MCF 10A (cell line): Measurements from ENCODE around the gene GREB1L. TPM values are rescaled to one million over a fixed set of nuclear protein-coding genes. Genes with fewer than 3 reads are reported as not detected.
A peak's percentile ranks its signal among the peaks of the same experiment; 100 is the strongest.

Experiments
- BruUV-seq: library from RNA; stranded (reverse); fragments of 400-500 nt; replicated peaks from 2 replicates; lab custom pipeline; 2021; lab: Mats Ljungman, UMichigan
- CTCF ChIA-PET: fragments of 300-600 bp; sonication (Branson Sonifier 250); formaldehyde crosslinking; extraction: SDS; loops from one replicate; lab custom pipeline; 2021; ENCODE audit warnings: antibody characterized with exemption, inconsistent platforms; lab: Yijun Ruan, JAX
- POLR2A ChIA-PET: fragments of 300-600, 350-650 bp; sonication (Branson Sonifier 250); formaldehyde crosslinking; extraction: SDS; loops from one replicate; lab custom pipeline; 2020; ENCODE audit warnings: antibody characterized with exemption, inconsistent platforms; lab: Yijun Ruan, JAX
- DNase-seq: peaks from one replicate; pipeline ENCODE4 v3.0.0-alpha.2; 2018; ENCODE audit not compliant: unreplicated experiment
- H3K27ac Mint-ChIP-seq: one replicate; pipeline ENCODE4 v1.8.0; 2022; ENCODE audit warnings: mild to moderate bottlenecking, low read depth, mixed read lengths; ENCODE audit not compliant: unreplicated experiment
- H3K27me3 Mint-ChIP-seq: one replicate; pipeline ENCODE4 v1.8.0; 2022; ENCODE audit warnings: mixed read lengths; ENCODE audit not compliant: insufficient read depth, unreplicated experiment
- H3K36me3 Mint-ChIP-seq: one replicate; pipeline ENCODE4 v1.8.0; 2022; ENCODE audit warnings: mild to moderate bottlenecking, moderate library complexity, mixed read lengths; ENCODE audit not compliant: insufficient read depth, unreplicated experiment
- H3K4me1 Mint-ChIP-seq: one replicate; pipeline ENCODE4 v1.8.0; 2022; ENCODE audit warnings: mixed read lengths; ENCODE audit not compliant: insufficient read depth, unreplicated experiment
- H3K4me3 Mint-ChIP-seq: one replicate; pipeline ENCODE4 v1.8.0; 2022; ENCODE audit warnings: mild to moderate bottlenecking, moderate library complexity, mixed read lengths; ENCODE audit not compliant: unreplicated experiment
- H3K9me3 Mint-ChIP-seq: one replicate; pipeline ENCODE4 v1.8.0; 2022; ENCODE audit warnings: mixed read lengths; ENCODE audit not compliant: unreplicated experiment
- intact Hi-C: fragments of 100-400 bp; cut with micrococcal nuclease; formaldehyde crosslinking; loops from 2 replicates; pipeline ENCODE4 v1.14.1; 2022
- total RNA-seq: library from RNA; stranded (reverse); gene quantifications from 2 replicates; pipeline ENCODE4 v1.2.3, GENCODE V29; 2022
- TF ChIP-seq, protein P1 (sequence below): fragments of 200-600 bp; IDR thresholded peaks from one replicate; pipeline ENCODE4 v1.8.0; 2022; ENCODE audit warnings: antibody characterized with exemption, mild to moderate bottlenecking; ENCODE audit not compliant: unreplicated experiment

GREB1L gene
- total RNA-seq, 1 experiment from 2014 or later: 9.4 TPM

DNA sequence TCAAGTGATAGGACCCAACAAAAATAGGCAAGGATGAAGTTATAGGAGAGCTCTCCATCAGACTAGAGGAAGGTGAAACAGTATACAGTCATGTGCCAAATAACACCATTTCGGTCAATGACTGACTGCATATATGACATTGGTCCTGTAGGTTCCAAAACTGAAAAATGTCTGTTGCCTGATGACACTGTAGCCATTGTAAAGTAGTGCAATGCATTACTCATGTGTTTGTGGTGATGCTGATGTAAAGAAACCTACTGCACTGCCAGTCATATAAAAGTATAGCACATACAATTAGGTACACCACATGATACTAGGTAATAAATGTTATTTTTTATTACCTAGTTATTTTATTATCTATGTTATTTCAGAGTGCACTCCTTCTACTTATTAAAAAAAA lies 147.9 kb downstream of the GREB1L start:
- peak; percentile 13 for DNase-seq
- H3K9me3 Mint-ChIP-seq: no peaks in the 10 kb centered on the region
- H3K27me3 Mint-ChIP-seq: no peaks in the 10 kb centered on the region
- H3K36me3 Mint-ChIP-seq: no peaks in the 10 kb centered on the region
- POLR2A ChIA-PET: interaction anchor here (1.3 kb wide), 1 partner anchor 49 kb away, joined by 7 read pairs; no protein-coding TSS in a partner anchor
- no TSS peak for BruUV-seq
- no peak overlapping the region for H3K4me3 Mint-ChIP-seq
- peaks cover 16% of the 10 kb centered on the region for H3K4me1 Mint-ChIP-seq
- CTCF ChIA-PET: interaction anchor here (0.6 to 0.7 kb wide), 2 partner anchors 85 to 199 kb away, joined by 3 to 4 read pairs; no protein-coding TSS in a partner anchor
- intact Hi-C loops: loop anchor here (1.0 to 5.0 kb wide), 2 partner anchors 54 to 148 kb away; partner anchors contain the start of gene GREB1L
- TF ChIP-seq, protein P1, sequence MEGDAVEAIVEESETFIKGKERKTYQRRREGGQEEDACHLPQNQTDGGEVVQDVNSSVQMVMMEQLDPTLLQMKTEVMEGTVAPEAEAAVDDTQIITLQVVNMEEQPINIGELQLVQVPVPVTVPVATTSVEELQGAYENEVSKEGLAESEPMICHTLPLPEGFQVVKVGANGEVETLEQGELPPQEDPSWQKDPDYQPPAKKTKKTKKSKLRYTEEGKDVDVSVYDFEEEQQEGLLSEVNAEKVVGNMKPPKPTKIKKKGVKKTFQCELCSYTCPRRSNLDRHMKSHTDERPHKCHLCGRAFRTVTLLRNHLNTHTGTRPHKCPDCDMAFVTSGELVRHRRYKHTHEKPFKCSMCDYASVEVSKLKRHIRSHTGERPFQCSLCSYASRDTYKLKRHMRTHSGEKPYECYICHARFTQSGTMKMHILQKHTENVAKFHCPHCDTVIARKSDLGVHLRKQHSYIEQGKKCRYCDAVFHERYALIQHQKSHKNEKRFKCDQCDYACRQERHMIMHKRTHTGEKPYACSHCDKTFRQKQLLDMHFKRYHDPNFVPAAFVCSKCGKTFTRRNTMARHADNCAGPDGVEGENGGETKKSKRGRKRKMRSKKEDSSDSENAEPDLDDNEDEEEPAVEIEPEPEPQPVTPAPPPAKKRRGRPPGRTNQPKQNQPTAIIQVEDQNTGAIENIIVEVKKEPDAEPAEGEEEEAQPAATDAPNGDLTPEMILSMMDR: no peak
- H3K27ac Mint-ChIP-seq: no peak overlapping the region

DNA sequence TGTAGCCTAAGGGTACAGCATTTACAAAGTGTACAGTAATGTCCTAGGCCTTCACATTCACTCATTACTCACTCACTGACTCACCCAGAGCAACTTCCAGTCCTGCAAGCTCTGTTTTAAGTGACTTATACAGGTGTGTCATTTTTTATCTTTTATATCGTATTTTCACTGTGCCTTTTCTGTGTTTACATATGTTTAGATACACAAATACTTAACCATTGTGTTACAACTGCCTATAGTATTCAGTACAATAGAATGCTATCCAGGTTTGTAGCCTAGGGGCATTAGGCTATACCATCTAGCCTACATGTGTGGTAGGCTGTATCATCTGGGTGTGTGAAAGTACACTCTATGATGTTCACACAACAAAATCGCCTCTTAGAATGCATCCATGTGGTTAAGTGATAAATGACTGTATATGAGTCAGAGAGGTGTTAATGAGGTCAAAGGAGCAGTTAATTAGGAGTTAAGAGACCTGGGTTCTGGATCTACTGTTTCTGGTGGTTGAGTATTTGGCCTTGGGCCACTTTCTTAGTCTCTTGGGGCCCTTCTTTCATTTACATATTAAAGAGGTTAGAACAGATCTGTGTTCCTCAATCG lies 149.1 kb downstream of the GREB1L start:
- BruUV-seq: no TSS peak
- Mint-ChIP-seq H3K27me3 (no peaks in the 10 kb centered on the region), H3K36me3 (no peaks in the 10 kb centered on the region), H3K27ac (peak overlapping the region; percentile 51), H3K4me3 (peak overlapping the region; percentile 23), H3K9me3 (no peaks in the 10 kb centered on the region), H3K4me1 (peaks cover 16% of the 10 kb centered on the region)
- TF ChIP-seq, protein P1: no peak
- ChIA-PET POLR2A (interaction anchor here (0.6 to 1.3 kb wide), 6 partner anchors 34 to 192 kb away, joined by 3 to 7 read pairs (median 4); no protein-coding TSS in a partner anchor), CTCF (interaction anchor here (0.6 kb wide), 2 partner anchors 52 to 210 kb away, joined by 3 to 4 read pairs; no protein-coding TSS in a partner anchor)
- DNase-seq: peak; percentile 84
- intact Hi-C loops: loop anchor here (1.0 to 5.0 kb wide), 3 partner anchors 48 to 196 kb away; partner anchors contain the start of gene GREB1L

DNA sequence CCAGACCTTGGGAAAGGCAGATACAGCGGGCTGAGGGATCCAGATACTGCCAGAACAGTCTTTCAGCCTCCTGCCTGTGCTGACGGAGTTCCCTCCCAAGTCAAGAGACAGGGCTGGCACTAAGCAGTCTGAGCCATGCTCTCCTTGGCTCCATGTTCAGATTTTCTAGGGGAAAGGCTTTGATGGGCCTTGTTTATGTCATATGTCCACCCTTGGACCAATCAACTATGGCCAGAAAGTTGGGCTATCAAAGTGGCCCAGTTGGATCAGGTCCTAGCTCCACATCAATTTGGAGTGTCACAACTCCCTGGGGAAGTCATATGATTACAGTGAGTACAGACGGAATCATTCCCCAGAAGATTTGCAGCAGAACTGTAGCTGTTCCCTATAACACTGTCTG lies 152.0 kb downstream of the GREB1L start:
- intact Hi-C loops: loop anchor here (5.0 kb wide), 1 partner anchor 152 kb away; the partner anchor contains the start of gene GREB1L
- H3K36me3 Mint-ChIP-seq: no peaks in the 10 kb centered on the region
- no peaks in the 10 kb centered on the region for H3K9me3 Mint-ChIP-seq

DNA sequence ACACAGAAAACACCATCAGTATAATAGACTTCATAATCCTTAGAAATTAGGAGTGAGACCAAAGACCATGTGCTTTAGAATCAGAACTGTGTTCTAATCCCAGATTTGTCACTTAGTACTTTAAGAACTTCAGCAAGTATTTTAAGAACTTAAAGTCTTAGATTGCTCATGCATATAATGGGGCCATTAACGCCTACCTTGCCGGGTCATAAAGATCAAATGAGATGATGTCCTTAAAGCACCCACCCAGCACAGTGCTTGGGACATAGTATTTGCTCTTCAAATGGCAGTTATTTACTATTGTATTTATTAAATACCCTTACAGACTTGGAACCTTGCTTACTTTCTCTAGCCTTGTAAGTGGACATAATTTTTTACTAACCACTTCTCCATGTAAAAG lies 156.1 kb downstream of the GREB1L start:
- BruUV-seq: no TSS peak
- no peak overlapping the region for H3K4me3 Mint-ChIP-seq
- no peaks in the 10 kb centered on the region for H3K36me3 Mint-ChIP-seq
- H3K4me1 Mint-ChIP-seq: peaks cover 8% of the 10 kb centered on the region
- POLR2A ChIA-PET: interaction anchor here (0.6 kb wide), 1 partner anchor 16 kb away, joined by 3 read pairs; no protein-coding TSS in a partner anchor
- no peak for DNase-seq
- no peaks in the 10 kb centered on the region for H3K27me3 Mint-ChIP-seq
- TF ChIP-seq, protein P1: no peak
- intact Hi-C loops: no loop called here
- H3K27ac Mint-ChIP-seq: no peak overlapping the region
- no peaks in the 10 kb centered on the region for H3K9me3 Mint-ChIP-seq
- CTCF ChIA-PET: no interaction called here

More for the DNA sequence above, 152.0 kb downstream of the GREB1L start:
- Mint-ChIP-seq H3K4me1 (peaks cover 19% of the 10 kb centered on the region), H3K4me3 (no peak overlapping the region), H3K27ac (no peak overlapping the region), H3K27me3 (no peaks in the 10 kb centered on the region)
- BruUV-seq: no TSS peak
- no peak for DNase-seq
- TF ChIP-seq, protein P1: no peak
- POLR2A ChIA-PET: no interaction called here
- CTCF ChIA-PET: interaction anchor here (0.6 kb wide), 1 partner anchor 10 kb away, joined by 3 read pairs; no protein-coding TSS in a partner anchor
